HCT116 (cell line): ENCODE results near the gene C2. TPM values are rescaled to one million over a fixed set of nuclear protein-coding genes. Genes with fewer than 3 reads are reported as not detected.
A peak's percentile ranks its signal among the peaks of the same experiment; 100 is the strongest.

ENCODE experiments used
- ATAC-seq: fragments of 200-7000 bp; cut with Tn5 transposase; 2 replicates; pipeline ENCODE4 v1.9.1; 2020; ENCODE audit warnings: mild to moderate bottlenecking, moderate library complexity
- BruUV-seq: library from RNA; stranded (reverse); fragments of 400-500 nt; replicated peaks from 2 replicates; lab custom pipeline; 2021; lab: Mats Ljungman, UMichigan
- CTCF ChIA-PET: fragments of 300-600 bp; sonication (Branson Sonifier 250); formaldehyde crosslinking; loops from one replicate; lab custom pipeline; 2021; ENCODE audit warnings: antibody characterized with exemption; lab: Charles Lee
- POLR2A ChIA-PET: fragments of 300-600, 350-600 bp; sonication (Branson Sonifier 250); formaldehyde crosslinking; loops from one replicate; lab custom pipeline; 2021; ENCODE audit warnings: antibody characterized with exemption; lab: Charles Lee
- RAD21 ChIA-PET, 2 experiments: fragments of 300-600 bp; sonication (Branson Sonifier 250); formaldehyde crosslinking; loops; one replicate each; lab custom pipeline; 2023; ENCODE audit warnings: low total read pairs in 2 of 2; ENCODE audit not compliant: uncharacterized antibody in 2 of 2, unreplicated experiment in 2 of 2, low non-redundant PET in 1 of 2; lab: Charles Lee
- DNase-seq: peaks from one replicate; pipeline ENCODE4 v3.0.0-alpha.2; 2010; ENCODE audit warnings: low read depth, low spot score
- H2AFZ ChIP-seq: fragments of 200-600 bp; shearing (Covaris generic), sonication (generic); 2 replicates; pipeline ENCODE4 v1.6.1; 2017; ENCODE audit warnings: low read depth, mixed run types, mixed read lengths, antibody characterized with exemption, low read length; ENCODE audit not compliant: poor library complexity, severe bottlenecking
- H3K27ac ChIP-seq: 2 replicates; pipeline ENCODE4 v1.5.1; 2012; ENCODE audit warnings: low read depth, low read length
- H3K27me3 ChIP-seq: fragments of 200-600 bp; sonication (generic); 2 replicates; pipeline ENCODE4 v1.6.1; 2016; ENCODE audit warnings: mixed run types, low read length, mixed read lengths; ENCODE audit not compliant: insufficient read depth
- H3K36me3 ChIP-seq, 2 experiments: fragments of 200-500 bp in 1 of 2; fragments of 200-600 bp in 1 of 2; sonication (Bioruptor generic) in 1 of 2; sonication (generic) in 1 of 2; 2 replicates each; pipeline versions ENCODE4 v1.5.1 to v1.6.1; 2014 to 2016; ENCODE audit warnings: low read length in 2 of 2, inconsistent platforms in 1 of 2, mixed read lengths in 1 of 2, mixed run types in 1 of 2; ENCODE audit not compliant: insufficient read depth in 2 of 2, control insufficient read depth in 1 of 2
- H3K4me1 ChIP-seq, 2 experiments: fragments of 200-600 bp in 1 of 2; sonication (generic) in 1 of 2; 2 replicates each; pipeline versions ENCODE4 v1.5.1 to v1.6.1; 2012 to 2017; ENCODE audit warnings: low read length in 2 of 2, inconsistent platforms in 1 of 2, mild to moderate bottlenecking in 1 of 2, mixed read lengths in 1 of 2, mixed run types in 1 of 2, moderate library complexity in 1 of 2; ENCODE audit not compliant: insufficient read depth in 2 of 2, control insufficient read depth in 1 of 2
- H3K4me2 ChIP-seq: fragments of 200-600 bp; sonication (generic); 2 replicates; pipeline ENCODE4 v1.6.1; 2017; ENCODE audit warnings: mixed run types, low read length, mixed read lengths
- H3K4me3 ChIP-seq, 2 experiments: fragments of 200-600 bp in 1 of 2; sonication (generic) in 1 of 2; replicated peaks in 1 of 2; 2 replicates each; pipeline ENCODE4 v1.5.1; 2011 to 2016; ENCODE audit warnings: low read length in 2 of 2, control low read depth in 1 of 2, low read depth in 1 of 2, mild to moderate bottlenecking in 1 of 2, mixed read lengths in 1 of 2, mixed run types in 1 of 2
- H3K79me2 ChIP-seq: fragments of 200-600 bp; sonication (generic); 2 replicates; pipeline ENCODE4 v1.6.1; 2017; ENCODE audit warnings: mild to moderate bottlenecking, mixed run types, low read length, moderate library complexity, mixed read lengths; ENCODE audit not compliant: insufficient read depth
- H3K9ac ChIP-seq: fragments of 200-600 bp; sonication (generic); 2 replicates; pipeline ENCODE4 v1.6.1; 2016; ENCODE audit warnings: low read length, mixed read lengths
- H3K9me2 ChIP-seq: fragments of 200-600 bp; sonication (generic), shearing (Covaris generic); 2 replicates; pipeline ENCODE4 v1.6.1; 2017; ENCODE audit warnings: mixed run types, mild to moderate bottlenecking, moderate library complexity; ENCODE audit not compliant: insufficient read depth
- H3K9me3 ChIP-seq, 2 experiments: fragments of 200-500 bp in 1 of 2; fragments of 200-600 bp in 1 of 2; sonication (Bioruptor generic) in 1 of 2; sonication (generic) in 1 of 2; 2 replicates each; pipeline ENCODE4 v1.6.1; 2014 to 2017; ENCODE audit warnings: low read length in 2 of 2, mixed read lengths in 2 of 2, inconsistent platforms in 1 of 2, low read depth in 1 of 2, mild to moderate bottlenecking in 1 of 2, mixed run types in 1 of 2, moderate library complexity in 1 of 2; ENCODE audit not compliant: control insufficient read depth in 1 of 2, insufficient read depth in 1 of 2
- H4K20me1 ChIP-seq: fragments of 200-600 bp; sonication (generic), shearing (Covaris generic); 2 replicates; pipeline ENCODE4 v1.6.1; 2017; ENCODE audit warnings: mixed run types, mild to moderate bottlenecking, moderate library complexity; ENCODE audit not compliant: insufficient read depth
- EZH2phosphoT487 ChIP-seq: fragments of 200-600 bp; IDR thresholded peaks from 2 replicates; pipeline ENCODE4 v1.6.1; 2018; ENCODE audit warnings: antibody characterized with exemption, borderline replicate concordance
- POLR2AphosphoS5 ChIP-seq: IDR thresholded peaks from 2 replicates; pipeline ENCODE4 v1.6.1; 2011; ENCODE audit warnings: mild to moderate bottlenecking, low read depth, low read length, moderate library complexity
- intact Hi-C: fragments of 100-400 bp; cut with micrococcal nuclease; formaldehyde crosslinking; loops from 2 replicates; pipeline ENCODE4 v1.10.0; 2022
- total RNA-seq: library from RNA; stranded (reverse); gene quantifications from one replicate; pipeline ENCODE4 v1.2.1, GENCODE V29; 2021; ENCODE audit not compliant: unreplicated experiment
- TF ChIP-seq, protein P1 (sequence below): IDR thresholded peaks from 2 replicates; pipeline ENCODE4 v1.6.1; 2012

C2 gene
- total RNA-seq, 1 experiment from 2014 or later, result 3.1 TPM

DNA sequence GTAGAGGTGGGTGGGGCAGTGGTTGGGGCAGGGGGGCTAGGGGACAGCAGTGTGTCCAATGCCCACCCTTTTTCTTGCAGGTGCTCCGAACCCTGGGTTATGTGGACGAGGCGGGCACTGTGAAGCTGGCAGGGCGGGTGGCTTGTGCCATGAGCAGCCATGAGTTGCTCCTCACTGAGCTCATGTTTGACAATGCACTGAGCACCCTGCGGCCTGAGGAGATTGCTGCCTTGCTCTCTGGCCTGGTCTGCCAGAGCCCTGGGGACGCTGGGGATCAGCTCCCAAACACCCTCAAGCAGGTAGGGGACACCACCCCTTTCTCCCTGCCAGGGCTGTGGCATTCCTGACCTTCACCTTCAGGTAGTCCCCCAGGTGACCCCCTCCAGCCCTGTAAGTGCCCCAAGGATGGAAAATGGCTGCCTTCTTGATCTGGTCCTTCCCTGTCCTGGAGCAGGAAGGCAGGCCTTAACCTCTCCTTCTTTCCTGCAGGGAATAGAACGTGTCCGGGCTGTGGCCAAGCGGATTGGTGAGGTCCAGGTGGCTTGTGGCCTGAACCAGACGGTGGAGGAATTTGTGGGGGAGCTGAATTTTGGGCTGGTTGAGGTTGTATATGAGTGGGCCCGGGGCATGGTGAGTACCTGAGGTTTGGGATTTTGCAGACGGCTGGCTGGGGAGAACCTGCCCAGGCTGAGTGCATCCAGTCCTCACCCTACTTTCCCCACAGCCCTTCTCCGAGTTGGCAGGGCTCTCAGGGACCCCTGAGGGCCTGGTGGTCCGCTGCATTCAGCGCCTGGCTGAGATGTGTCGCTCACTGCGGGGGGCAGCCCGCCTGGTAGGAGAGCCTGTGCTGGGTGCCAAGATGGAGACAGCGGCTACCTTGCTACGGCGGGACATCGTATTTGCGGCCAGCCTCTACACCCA is 41.5 kb downstream of the C2 start:
- DNase-seq (no peak), ATAC-seq (no peak)
- intact Hi-C loops, result no loop called here

DNA sequence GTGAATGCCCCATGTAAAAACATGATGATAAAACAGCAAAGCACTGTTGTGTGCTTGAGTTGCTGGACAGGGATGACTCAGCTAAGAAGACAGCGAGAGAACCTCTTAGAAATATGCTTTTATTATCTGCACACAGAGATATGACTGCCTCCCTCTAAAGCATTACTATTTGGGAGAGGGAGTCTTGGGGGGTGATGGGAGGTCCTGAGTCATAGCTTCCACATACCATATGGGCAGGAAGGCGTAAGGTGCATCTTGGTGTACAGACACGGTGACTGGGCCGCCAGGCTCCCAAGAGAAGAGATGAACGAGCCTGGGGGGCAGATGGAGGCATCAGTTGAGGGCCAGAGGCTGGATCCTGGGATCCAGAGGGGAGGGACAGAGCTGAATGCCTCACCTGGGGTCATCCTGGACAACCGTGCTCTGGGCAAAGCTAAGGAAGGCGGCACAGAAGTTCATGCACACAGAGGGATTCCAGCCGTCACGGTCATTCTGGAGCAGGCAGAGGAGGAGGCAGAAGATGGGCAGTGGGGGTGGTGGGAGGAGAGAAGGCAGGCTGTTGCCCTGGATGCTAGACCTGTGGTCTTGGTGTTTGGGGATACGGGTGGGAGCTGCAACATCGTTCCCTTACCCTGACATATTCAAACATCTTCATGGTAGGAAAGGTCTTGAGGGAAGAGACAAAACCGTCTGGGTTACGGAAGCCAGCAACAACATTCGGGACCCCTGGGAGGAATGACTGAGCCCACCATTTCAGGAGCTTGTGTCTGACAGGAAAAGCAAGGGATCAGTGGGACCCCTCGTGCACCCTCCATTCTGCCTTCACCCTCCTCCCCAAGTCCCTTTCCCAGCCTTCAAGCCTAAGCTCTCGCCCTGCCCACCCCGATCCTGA is 42.4 kb downstream of the C2 start:
- H3K36me3 ChIP-seq, result peaks cover 16 to 31% of the 10 kb centered on the region in 2 experiments; a peak in 3 of 4 replicates

More for the DNA sequence above, 41.5 kb downstream of the C2 start:
- no peaks in the 10 kb centered on the region for H3K9me2 ChIP-seq
- no peaks in the 10 kb centered on the region for H3K9me3 ChIP-seq
- peaks cover 32% of the 10 kb centered on the region for H3K79me2 ChIP-seq
- H3K4me1 ChIP-seq, result peaks cover 7 to 25% of the 10 kb centered on the region in 2 experiments; a peak in 3 of 4 replicates
- POLR2A ChIA-PET, result interaction anchor here (1.4 kb wide), 1 partner anchor 10 kb away, joined by 3 read pairs; the partner anchor contains the start of gene SKIC2
- RAD21 ChIA-PET, result no interaction called here
- no peaks in the 10 kb centered on the region for H4K20me1 ChIP-seq
- H3K9ac ChIP-seq, result no peak overlapping the region
- H3K4me3 ChIP-seq, result no peak overlapping the region
- TF ChIP-seq POLR2AphosphoS5, result no peak
- TF ChIP-seq, protein P1, sequence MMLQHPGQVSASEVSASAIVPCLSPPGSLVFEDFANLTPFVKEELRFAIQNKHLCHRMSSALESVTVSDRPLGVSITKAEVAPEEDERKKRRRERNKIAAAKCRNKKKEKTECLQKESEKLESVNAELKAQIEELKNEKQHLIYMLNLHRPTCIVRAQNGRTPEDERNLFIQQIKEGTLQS, result no peak
- CTCF ChIA-PET, result no interaction called here
- no TSS peak for BruUV-seq
- no peak overlapping the region for H2AFZ ChIP-seq
- no peaks in the 10 kb centered on the region for H3K27me3 ChIP-seq
- peaks cover 21 to 34% of the 10 kb centered on the region in 2 experiments; a peak in 3 of 4 replicates for H3K36me3 ChIP-seq
- H3K27ac ChIP-seq, result no peak overlapping the region
- H3K4me2 ChIP-seq, result no peak overlapping the region

More for the DNA sequence above, 42.4 kb downstream of the C2 start:
- Histone ChIP-seq H2AFZ (no peak overlapping the region), H3K9me3 (no peaks in the 10 kb centered on the region), H3K4me2 (peak overlapping the region; percentile 98), H3K27me3 (no peaks in the 10 kb centered on the region), H3K4me3 (no peak overlapping the region), H3K4me1 (peaks cover 7 to 25% of the 10 kb centered on the region in 2 experiments; a peak in 3 of 4 replicates), H3K27ac (no peak overlapping the region), H4K20me1 (no peaks in the 10 kb centered on the region)
- intact Hi-C loops, result no loop called here
- ChIA-PET CTCF (no interaction called here), RAD21 (no interaction called here)
- TF ChIP-seq EZH2phosphoT487 (no peak), POLR2AphosphoS5 (0 out of 2 replicates have a peak, but pooled peaks have one; percentile 23)
- TF ChIP-seq, all 23 proteins: peak for 1
- DNase-seq, result no peak
- POLR2A ChIA-PET, result interaction anchor here (2.4 kb wide), 1 partner anchor 11 kb away, joined by 9 read pairs; the partner anchor contains the start of genes NELFE and SKIC2
- ATAC-seq, result no peak
- BruUV-seq, result no TSS peak
- Histone ChIP-seq H3K9ac (no peak overlapping the region), H3K9me2 (no peaks in the 10 kb centered on the region), H3K79me2 (peaks cover 34% of the 10 kb centered on the region)
